ENCODE results near the gene CA11. TPM values are rescaled to one million over a fixed set of nuclear protein-coding genes. Genes with fewer than 3 reads are reported as not detected.
A peak's percentile ranks its signal among the peaks of the same experiment; 100 is the strongest.

The CA11 gene
- total RNA-seq, 4 donors from 2014 or later = 0.51 to 55.1 (median 8.1) TPM

- Histone ChIP-seq H3K27ac (no peak overlapping the region), H3K27me3 (no peaks in the 10 kb centered on the region), H3K9me3 (no peaks in the 10 kb centered on the region), H3K36me3 (no peaks in the 10 kb centered on the region), H3K4me1 (no peaks in the 10 kb centered on the region), H3K4me3 (no peak overlapping the region)
- no peak for DNase-seq
- TF ChIP-seq CTCF (IDR thresholded peaks at IDR 0.05) (no peak), POLR2A (IDR thresholded peaks at IDR 0.05) (no peak)
- intact Hi-C loops (cut with DNase I; ENCODE audit: low total_unique reads) = no loop called here
Measured at GRCh38 chr19:48676887-48677286, 30.9 kb upstream of the CA11 start.

GRCh38 chr19:48676487-48676886 is 30.5 kb upstream of the CA11 start:
- H3K27ac ChIP-seq = no peak overlapping the region
- intact Hi-C loops (cut with DNase I; ENCODE audit: low total_unique reads) = no loop called here

GRCh38 chr19:48674921-48675824 is 29.2 kb upstream of the CA11 start:
- Histone ChIP-seq H3K27me3 (no peaks in the 10 kb centered on the region), H3K4me1 (no peaks in the 10 kb centered on the region), H3K4me3 (no peak overlapping the region), H3K27ac (peak overlapping the region in 1 of 2 donors; percentile 17), H3K36me3 (no peaks in the 10 kb centered on the region), H3K9me3 (no peaks in the 10 kb centered on the region)
- peak; percentile 83 to 87 for DNase-seq
- intact Hi-C loops (cut with DNase I; ENCODE audit: low total_unique reads) = no loop called here
- TF ChIP-seq POLR2A (IDR thresholded peaks at IDR 0.05) (no peak), CTCF (IDR thresholded peaks at IDR 0.05) (peak; percentile 79 to 92 (median 90))

More at GRCh38 chr19:48676487-48676886, 30.5 kb upstream of the CA11 start:
- Histone ChIP-seq H3K36me3 (no peaks in the 10 kb centered on the region), H3K9me3 (no peaks in the 10 kb centered on the region), H3K27me3 (no peaks in the 10 kb centered on the region), H3K4me1 (no peaks in the 10 kb centered on the region), H3K4me3 (no peak overlapping the region)
- no peak for DNase-seq
- TF ChIP-seq CTCF (IDR thresholded peaks at IDR 0.05) (no peak), POLR2A (IDR thresholded peaks at IDR 0.05) (peak in 1 of 2 donors; percentile 6)

- Histone ChIP-seq H3K9me3 (no peaks in the 10 kb centered on the region), H3K27me3 (no peaks in the 10 kb centered on the region), H3K4me1 (no peaks in the 10 kb centered on the region), H3K27ac (no peak overlapping the region), H3K4me3 (no peak overlapping the region), H3K36me3 (no peaks in the 10 kb centered on the region)
- TF ChIP-seq POLR2A (IDR thresholded peaks at IDR 0.05) (no peak), CTCF (IDR thresholded peaks at IDR 0.05) (no peak)
- intact Hi-C loops (cut with DNase I; ENCODE audit: low total_unique reads) = no loop called here
- no peak for DNase-seq
Measured at GRCh38 chr19:48674216-48674809, 28.3 kb upstream of the CA11 start.
